Bronchial epithelial cell (primary cell): ENCODE measurements around the gene RBSN. TPM values are rescaled to one million over a fixed set of nuclear protein-coding genes. Genes with fewer than 3 reads are reported as not detected.

Source experiments
- DNase-seq: peaks from one replicate; pipeline ENCODE4 v3.0.0-alpha.2; 2010; ENCODE audit warnings: low read depth
- FAIRE-seq: peaks from 2 replicates; lab custom pipeline; 2011; peaks lifted over from hg19 to GRCh38; lab: Jason Lieb, UNC
- H3K27me3 ChIP-seq: 2 replicates; pipeline ENCODE4 v1.5.1; 2011; ENCODE audit warnings: low read length; ENCODE audit not compliant: control insufficient read depth, insufficient read depth
- H3K36me3 ChIP-seq: 2 replicates; pipeline ENCODE4 v1.5.1; 2011; ENCODE audit warnings: low read length; ENCODE audit not compliant: control insufficient read depth, insufficient read depth
- H3K4me3 ChIP-seq: 2 replicates; pipeline ENCODE4 v1.5.1; 2011; ENCODE audit warnings: mild to moderate bottlenecking, low read depth, low read length, control low read depth
- CTCF ChIP-seq: IDR thresholded peaks from 2 replicates; pipeline ENCODE4 v1.5.1; 2011; ENCODE audit warnings: mild to moderate bottlenecking, moderate library complexity, low read length, control low read depth, inconsistent platforms; ENCODE audit not compliant: insufficient read depth, severe bottlenecking
- total RNA-seq: library from RNA; depleted of rRNA; stranded (reverse); fragments of >200 nt; gene quantifications from 2 replicates; pipeline ENCODE4 v1.2.1, GENCODE V29; 2014

Gene RBSN
- total RNA-seq, 1 donor from 2014 or later, result 32.9 TPM

DNA sequence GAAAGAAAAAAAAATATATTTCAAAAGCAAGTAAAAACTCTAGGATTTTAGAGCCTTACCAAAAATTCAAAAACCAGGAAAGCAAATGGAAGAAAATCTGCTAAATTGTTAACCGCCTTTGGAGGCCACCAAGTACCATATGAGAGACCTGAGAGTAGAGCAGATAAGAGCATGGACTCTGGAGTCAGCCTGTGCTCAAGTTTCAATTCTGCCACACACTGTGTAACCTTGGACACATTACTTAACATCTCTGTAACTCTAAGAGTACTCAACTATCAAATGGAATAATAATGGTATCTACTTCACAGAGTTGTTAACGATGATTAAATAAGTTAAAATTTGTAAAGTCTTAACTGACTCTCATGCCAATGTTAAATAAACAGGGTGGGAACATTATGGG is 12.7 kb downstream of the RBSN start:
- Histone ChIP-seq H3K36me3 (peaks cover 17% of the 10 kb centered on the region), H3K27me3 (no peaks in the 10 kb centered on the region), H3K4me3 (no peak overlapping the region)
- no peak for FAIRE-seq
- no peak for DNase-seq
- TF ChIP-seq CTCF, result no peak

DNA sequence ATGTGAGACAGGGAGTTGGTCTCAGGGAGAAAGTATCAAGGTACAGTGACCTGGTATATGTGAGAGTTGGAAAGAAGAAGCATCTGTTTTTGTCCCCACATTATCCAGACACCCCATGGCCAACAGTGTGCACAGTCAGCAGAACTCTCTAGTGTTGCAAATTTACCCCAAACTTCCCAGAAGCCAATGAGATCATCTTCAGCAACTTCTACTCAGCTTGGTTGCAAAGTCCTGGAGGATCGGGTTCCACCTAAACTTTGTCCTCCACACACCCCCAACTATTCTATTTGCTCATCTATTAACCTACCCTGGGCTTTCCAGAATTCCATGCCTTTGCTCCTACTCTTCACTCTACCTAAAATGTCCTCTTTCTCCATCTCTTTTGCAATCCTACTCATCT is 15.7 kb downstream of the RBSN start:
- DNase-seq, result no peak
- TF ChIP-seq CTCF, result no peak
- no peaks in the 10 kb centered on the region for H3K27me3 ChIP-seq
- no peak overlapping the region for H3K4me3 ChIP-seq
- FAIRE-seq, result no peak
- peaks cover 14% of the 10 kb centered on the region for H3K36me3 ChIP-seq

GRCh38 chr3:15081960-15082664 is 16.8 kb downstream of the RBSN start:
- H3K4me3 ChIP-seq, result no peak overlapping the region
- H3K27me3 ChIP-seq, result no peaks in the 10 kb centered on the region
- H3K36me3 ChIP-seq, result peaks cover 20% of the 10 kb centered on the region
- FAIRE-seq (no peak), DNase-seq (peak; percentile 61)
- TF ChIP-seq CTCF, result no peak

GRCh38 chr3:15079091-15079490 is 19.9 kb downstream of the RBSN start:
- H3K27me3 ChIP-seq, result no peaks in the 10 kb centered on the region
- H3K36me3 ChIP-seq, result peaks cover 27% of the 10 kb centered on the region
- FAIRE-seq, result no peak
- DNase-seq, result no peak
- no peak for TF ChIP-seq CTCF
- no peak overlapping the region for H3K4me3 ChIP-seq

DNA sequence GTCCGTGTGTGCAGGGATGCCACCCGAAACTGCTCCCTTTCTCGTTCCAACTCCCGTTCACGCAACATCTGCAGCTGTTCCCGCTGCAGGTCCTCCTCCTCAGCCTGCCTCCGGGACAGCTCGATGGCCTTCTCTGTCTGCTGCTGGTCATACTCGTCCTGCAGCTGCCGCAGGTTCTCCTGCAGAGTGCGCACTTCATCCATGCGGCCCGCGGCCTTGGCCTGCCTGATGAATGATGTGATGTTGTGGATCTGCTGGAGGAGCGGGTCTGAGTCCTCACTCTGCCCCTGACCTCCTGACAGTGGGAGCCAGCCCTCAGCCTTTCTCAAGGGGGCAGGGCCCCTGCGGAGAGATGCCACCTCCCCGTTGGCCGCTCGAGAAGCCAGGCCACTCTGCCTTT is 24.4 kb downstream of the RBSN start:
- Histone ChIP-seq H3K36me3 (peaks cover 22% of the 10 kb centered on the region), H3K4me3 (no peak overlapping the region), H3K27me3 (no peaks in the 10 kb centered on the region)
- no peak for FAIRE-seq
- DNase-seq, result no peak
- TF ChIP-seq CTCF, result no peak

GRCh38 chr3:15071699-15072098 is 27.2 kb downstream of the RBSN start:
- Histone ChIP-seq H3K27me3 (no peaks in the 10 kb centered on the region), H3K4me3 (no peak overlapping the region), H3K36me3 (peaks cover 13% of the 10 kb centered on the region)
- FAIRE-seq (no peak), DNase-seq (no peak)
- TF ChIP-seq CTCF, result no peak
